T-helper 9 cell (primary cell): ENCODE results near the gene RYR2.
"Not testable (repeated sequence)": the region's sequence is repeated elsewhere in the genome, so short reads cannot be mapped to it uniquely, and the experiment has no call there.

Experiments
- DNase-seq: peaks from one replicate; pipeline ENCODE4 v3.0.0-alpha.2; 2020

RYR2 gene

DNA sequence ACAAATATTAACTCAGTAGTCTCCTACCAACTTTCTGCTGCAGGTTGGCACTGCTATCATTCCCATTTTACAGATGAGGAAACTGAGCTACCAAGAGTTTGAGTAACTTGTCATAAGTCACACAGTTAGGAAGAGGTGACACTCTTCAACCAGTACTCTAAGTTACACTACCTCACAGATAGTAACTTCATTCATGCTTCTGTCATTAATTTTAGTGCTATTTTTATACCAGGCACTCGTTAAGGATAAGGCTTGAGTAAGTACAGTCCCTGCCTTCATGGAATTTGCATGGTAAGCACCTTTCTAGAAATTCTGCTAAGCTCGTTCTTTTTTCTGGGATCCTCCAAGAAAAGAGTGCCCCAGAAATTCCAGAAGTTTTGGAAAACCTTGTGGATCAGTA, 770.1 kb downstream of the RYR2 start:
- DNase-seq = no peak

GRCh38 chr1:237814319-237814924, 772.4 kb downstream of the RYR2 start:
- DNase-seq = no peak

DNA sequence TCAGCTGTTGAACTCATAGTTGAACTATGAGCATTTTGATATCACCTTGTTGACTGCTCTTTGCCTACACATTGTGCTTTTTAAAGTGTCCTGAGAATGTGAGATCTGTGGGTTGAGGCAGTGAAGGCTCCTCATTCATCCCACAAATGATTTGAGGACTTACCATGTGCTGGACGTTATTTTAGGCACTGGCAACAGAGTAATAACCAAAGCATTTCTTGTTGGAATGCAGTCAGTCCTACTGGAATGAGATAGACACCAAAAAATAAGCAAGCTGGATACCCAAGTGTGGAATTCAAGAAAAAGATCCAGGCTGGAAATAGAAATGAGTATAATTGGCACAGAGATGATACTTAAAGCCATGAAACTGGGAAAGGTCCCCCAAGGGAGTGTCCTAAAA, 775.3 kb downstream of the RYR2 start:
- no peak for DNase-seq

GRCh38 chr1:237820634-237821033, 778.6 kb downstream of the RYR2 start:
- not testable (repeated sequence) for DNase-seq

GRCh38 chr1:237832858-237833257, 790.9 kb downstream of the RYR2 start:
- no peak for DNase-seq

DNA sequence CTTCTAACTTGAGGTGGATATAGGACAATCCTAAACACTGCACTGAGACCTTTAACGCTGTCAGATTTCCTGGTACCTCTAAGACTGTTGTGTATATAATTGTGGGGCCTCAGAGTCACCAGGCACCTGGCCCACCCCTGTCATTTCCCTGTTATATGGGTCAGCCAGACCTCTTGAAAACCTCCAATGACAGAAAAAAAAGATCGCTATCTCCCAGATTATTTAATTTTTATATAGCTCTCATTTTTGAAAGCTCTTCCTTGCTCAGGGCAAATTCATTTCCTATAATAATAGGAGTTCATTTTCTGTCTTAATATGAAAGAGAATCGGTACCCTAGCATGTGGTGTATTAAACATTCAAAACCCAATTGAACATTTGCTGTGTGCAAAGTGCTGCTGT, 792.1 kb downstream of the RYR2 start:
- no peak for DNase-seq

- DNase-seq = no peak
These were observed 792.5 kb downstream of the RYR2 start for GRCh38 chr1:237834461-237834860.

- no peak for DNase-seq
These were observed 796.3 kb downstream of the RYR2 start for GRCh38 chr1:237838320-237838719.

GRCh38 chr1:237838904-237839534, 797.0 kb downstream of the RYR2 start:
- DNase-seq = no peak

- DNase-seq = no peak
These were observed 799.5 kb downstream of the RYR2 start for GRCh38 chr1:237841485-237841884.

- not testable (repeated sequence) for DNase-seq
These were observed 801.5 kb downstream of the RYR2 start for GRCh38 chr1:237843516-237843915.

DNA sequence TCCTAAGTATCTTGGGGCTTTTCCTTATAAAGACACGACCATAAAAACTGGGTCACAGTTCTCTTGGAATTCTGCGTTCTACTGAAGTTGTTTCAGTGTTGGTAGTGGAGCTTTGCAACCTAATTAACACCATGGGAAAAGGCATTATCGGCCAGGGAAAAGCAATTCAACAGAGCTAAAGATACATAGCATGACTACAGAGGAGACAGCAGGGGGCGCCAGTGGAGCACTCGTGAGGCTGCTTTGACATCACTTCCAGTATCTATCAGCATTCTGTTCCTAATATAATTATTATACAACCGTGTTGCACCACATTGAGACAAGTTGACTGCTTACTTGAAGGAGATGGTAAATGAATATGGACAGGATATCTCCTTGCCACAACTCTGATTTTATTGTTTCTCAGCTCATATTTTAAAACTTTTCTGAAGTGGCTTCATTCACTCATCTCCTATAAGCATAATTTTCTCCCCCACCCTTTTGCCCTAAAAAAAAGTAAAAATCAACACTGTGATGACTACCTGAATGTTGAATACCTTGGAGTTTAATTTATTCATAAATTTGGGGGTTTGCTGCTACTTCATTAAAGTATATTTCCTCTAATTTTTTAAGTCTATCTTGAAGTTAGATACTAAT, 809.3 kb downstream of the RYR2 start:
- DNase-seq = no peak

DNA sequence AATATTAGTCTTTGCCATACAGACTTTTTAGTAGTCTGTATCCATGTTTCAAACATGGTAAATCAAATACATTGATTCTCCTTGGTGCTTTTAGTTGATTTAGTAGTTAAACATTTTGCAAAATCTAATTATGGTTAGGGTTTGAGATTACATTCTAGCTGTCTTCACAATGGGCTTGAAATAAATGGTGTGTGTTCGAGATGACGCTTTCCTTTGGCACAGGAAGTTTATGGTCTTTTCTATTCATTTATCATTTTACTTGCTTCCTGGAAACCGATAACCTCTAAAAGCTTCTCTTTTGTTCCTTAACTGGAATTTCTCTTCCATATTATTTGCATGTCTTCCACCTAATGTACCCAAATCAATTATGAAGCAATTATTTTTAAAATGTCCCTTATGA, 810.4 kb downstream of the RYR2 start:
- DNase-seq = no peak

DNA sequence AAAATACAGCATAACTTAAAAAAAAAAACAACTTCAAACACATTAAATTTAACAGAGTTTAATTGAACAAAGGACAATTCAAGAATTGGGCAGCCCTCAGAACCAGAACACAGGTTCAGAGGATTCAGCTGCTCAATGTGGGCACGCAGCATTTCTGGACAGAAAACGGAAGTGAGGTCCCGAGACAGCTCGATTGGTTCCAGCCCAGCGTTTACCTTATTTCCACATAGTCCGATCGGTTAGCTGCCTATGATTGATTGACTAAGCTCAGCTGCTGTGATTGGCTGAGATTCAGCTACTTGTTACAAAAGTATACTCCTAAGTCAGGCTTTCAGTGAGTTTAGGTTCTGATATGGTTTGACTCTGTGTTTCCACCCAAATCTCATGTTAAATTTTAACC, 815.5 kb downstream of the RYR2 start:
- DNase-seq = no peak

DNA sequence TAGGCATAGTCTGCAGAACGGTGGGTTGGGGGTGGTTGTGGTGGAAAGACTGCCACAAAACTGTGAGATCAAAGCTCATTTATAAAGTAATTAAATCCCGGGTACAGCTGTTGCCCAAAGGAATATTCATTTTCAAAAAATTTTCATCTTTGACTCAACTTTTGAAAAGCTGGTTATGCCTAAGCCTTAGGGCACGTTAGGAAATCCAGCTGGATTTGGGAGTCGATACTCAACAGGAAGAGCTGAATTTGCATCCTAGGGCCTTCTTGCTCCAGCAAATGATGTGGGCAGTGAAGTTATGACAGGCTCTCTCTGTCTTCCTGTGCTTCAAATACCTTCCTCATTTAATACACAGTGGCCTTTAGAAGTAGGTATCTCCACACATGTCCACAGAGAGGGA, 817.0 kb downstream of the RYR2 start:
- DNase-seq = no peak

DNA sequence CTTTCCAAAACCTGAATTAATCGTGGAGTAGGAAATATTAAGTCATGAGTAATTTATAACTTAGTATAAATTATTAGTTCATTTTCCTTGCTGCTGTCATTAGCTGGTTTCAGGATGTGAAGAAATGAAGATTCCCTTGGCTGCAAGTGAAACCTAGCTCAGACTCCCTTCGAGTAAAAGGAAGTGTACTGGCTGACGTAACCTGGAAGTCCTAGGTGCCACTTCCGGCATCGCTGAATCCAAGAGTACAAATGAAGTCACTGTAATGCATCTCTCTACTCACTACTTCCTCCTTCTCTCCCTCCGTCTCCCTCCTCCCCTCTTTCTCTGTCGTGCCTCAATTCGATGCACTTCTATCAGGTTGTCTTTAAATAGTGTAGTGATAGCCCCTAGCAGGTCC, 820.0 kb downstream of the RYR2 start:
- DNase-seq = no peak

- DNase-seq = no peak
These were observed 821.2 kb downstream of the RYR2 start for GRCh38 chr1:237863234-237863633.

- no peak for DNase-seq
These were observed 822.6 kb downstream of the RYR2 start for GRCh38 chr1:237864338-237865244.

DNA sequence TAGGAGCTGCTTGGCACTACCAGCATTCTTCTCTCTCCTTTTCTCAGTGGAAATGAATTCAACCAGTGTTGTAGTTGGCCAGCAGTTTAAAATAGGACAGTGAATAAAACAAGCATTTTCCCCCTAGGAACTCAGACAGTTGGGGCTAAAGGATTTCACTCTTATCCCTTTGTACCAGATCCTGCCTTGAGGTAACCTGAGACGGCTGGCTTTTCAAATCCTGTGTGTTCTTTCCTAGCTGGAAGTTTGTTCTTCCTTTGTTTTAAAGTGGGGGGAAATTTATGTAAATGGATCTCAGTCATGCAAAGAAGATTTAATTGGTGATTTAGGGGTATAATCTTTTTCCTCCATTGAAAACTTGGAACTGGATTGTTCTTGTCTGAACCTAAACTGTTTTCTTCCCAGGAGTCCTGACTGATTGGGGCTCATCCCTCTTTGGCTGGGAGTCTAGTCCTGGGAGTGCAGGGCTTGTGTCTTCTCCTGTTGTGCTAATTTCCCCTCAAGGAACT, 825.5 kb downstream of the RYR2 start:
- DNase-seq = no peak

- no peak for DNase-seq
These were observed 827.0 kb downstream of the RYR2 start for GRCh38 chr1:237868817-237869600.

GRCh38 chr1:237873487-237874211, 831.7 kb downstream of the RYR2 start:
- DNase-seq = no peak

DNA sequence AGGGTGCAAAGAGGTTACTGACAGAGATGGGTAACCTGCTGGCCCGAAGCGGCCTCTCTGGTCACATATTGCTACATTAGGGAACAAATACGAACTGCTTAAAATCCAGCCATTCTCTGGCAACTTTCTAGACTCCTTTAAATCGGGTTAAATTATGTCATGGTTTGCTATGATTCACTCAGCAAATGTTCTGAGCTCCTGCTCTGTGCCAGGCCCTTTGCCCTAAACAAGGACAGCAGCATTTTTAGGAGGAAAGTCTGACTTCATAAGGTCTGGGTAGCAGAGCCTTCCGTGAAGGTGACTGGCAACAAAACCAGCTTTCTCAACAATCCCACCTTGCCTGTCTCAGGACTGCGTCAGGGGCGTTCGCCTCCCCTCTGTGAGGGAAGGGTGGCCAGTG, 833.3 kb downstream of the RYR2 start:
- DNase-seq = no peak
